HepG2 (cell line): Measurements from ENCODE around the gene SLIRP. TPM values are rescaled to one million over a fixed set of nuclear protein-coding genes. Genes with fewer than 3 reads are reported as not detected.
A peak's percentile ranks its signal among the peaks of the same experiment; 100 is the strongest.

Source experiments
- ARNT2 ChIP-seq: sonication (generic); formaldehyde crosslinking; IDR thresholded peaks from 2 replicates; pipeline ENCODE4 v1.8.0; 2022; ENCODE audit warnings: mild to moderate bottlenecking, low read depth, missing genetic modification reagents, moderate library complexity
- BCL6 ChIP-seq: IDR thresholded peaks from 2 replicates; pipeline ENCODE4 v1.6.1; 2016; ENCODE audit warnings: missing genetic modification reagents, missing compliant biosample characterization
- HMG20B ChIP-seq: conservative IDR thresholded peaks from 2 replicates; pipeline ENCODE4 v1.6.1; 2016; ENCODE audit warnings: missing genetic modification reagents, missing compliant biosample characterization
- KDM2A ChIP-seq: sonication (generic); formaldehyde crosslinking; IDR thresholded peaks from 2 replicates; pipeline ENCODE4 v1.4.0; 2020; ENCODE audit warnings: low read depth, missing genetic modification reagents, borderline replicate concordance
- KLF11 ChIP-seq: IDR thresholded peaks from 2 replicates; pipeline ENCODE4 v1.6.1; 2016; ENCODE audit warnings: missing compliant biosample characterization
- MTF2 ChIP-seq: sonication (generic); formaldehyde crosslinking; IDR thresholded peaks from 2 replicates; pipeline ENCODE4 v1.5.0; 2020; ENCODE audit warnings: missing genetic modification reagents, borderline replicate concordance
- REL ChIP-seq: sonication (generic); formaldehyde crosslinking; conservative IDR thresholded peaks from 2 replicates; pipeline ENCODE4 v1.8.0; 2022; ENCODE audit warnings: mild to moderate bottlenecking, missing genetic modification reagents, moderate library complexity
- SALL1 ChIP-seq: sonication (generic); formaldehyde crosslinking; IDR thresholded peaks from 2 replicates; pipeline ENCODE4 v1.8.0; 2022; ENCODE audit warnings: mild to moderate bottlenecking, missing genetic modification reagents
- SNAI1 ChIP-seq: sonication (generic); formaldehyde crosslinking; IDR thresholded peaks from 2 replicates; pipeline ENCODE4 v1.5.0; 2020; ENCODE audit warnings: mild to moderate bottlenecking, missing genetic modification reagents, borderline replicate concordance
- SP1 ChIP-seq, 2 experiments: fragments of 450-650 bp in 1 of 2; sonication (generic) in 1 of 2; formaldehyde crosslinking in 1 of 2; IDR thresholded peaks; 2 replicates each; pipeline versions ENCODE4 v1.4.0 to v1.6.1; 2016 to 2020; ENCODE audit warnings: missing genetic modification reagents in 1 of 2
- SP2 ChIP-seq: sonication (generic); formaldehyde crosslinking; IDR thresholded peaks from 2 replicates; pipeline ENCODE4 v1.5.1; 2020; ENCODE audit warnings: mild to moderate bottlenecking, missing genetic modification reagents
- SRY ChIP-seq: sonication (generic); formaldehyde crosslinking; IDR thresholded peaks from 2 replicates; pipeline ENCODE4 v1.8.0; 2022; ENCODE audit warnings: mild to moderate bottlenecking, missing genetic modification reagents
- TP53 ChIP-seq: sonication (generic); formaldehyde crosslinking; conservative IDR thresholded peaks from 2 replicates; pipeline ENCODE4 v1.4.0; 2020; ENCODE audit warnings: missing genetic modification reagents
- ZIK1 ChIP-seq: sonication (generic); formaldehyde crosslinking; IDR thresholded peaks from 2 replicates; pipeline ENCODE4 v1.5.0; 2020; ENCODE audit warnings: mild to moderate bottlenecking, low read depth, missing genetic modification reagents, borderline replicate concordance
- ZNF10 ChIP-seq: sonication (generic); formaldehyde crosslinking; IDR thresholded peaks from 2 replicates; pipeline ENCODE4 v1.4.0; 2020; ENCODE audit warnings: mild to moderate bottlenecking, low read depth, missing genetic modification reagents, borderline replicate concordance
- ZNF205 ChIP-seq: IDR thresholded peaks from 2 replicates; pipeline ENCODE4 v1.6.1; 2018; ENCODE audit warnings: missing biosample characterization, missing genetic modification reagents
- ZNF30 ChIP-seq: sonication (generic); formaldehyde crosslinking; IDR thresholded peaks from 2 replicates; pipeline ENCODE4 v1.5.0; 2020; ENCODE audit warnings: mild to moderate bottlenecking, missing genetic modification reagents
- ZNF34 ChIP-seq: sonication (generic); formaldehyde crosslinking; IDR thresholded peaks from 2 replicates; pipeline ENCODE4 v1.4.0; 2020; ENCODE audit warnings: mild to moderate bottlenecking, missing genetic modification reagents, borderline replicate concordance
- ZNF546 ChIP-seq: sonication (generic); formaldehyde crosslinking; conservative IDR thresholded peaks from 2 replicates; pipeline ENCODE4 v1.8.1; 2023; ENCODE audit warnings: mild to moderate bottlenecking, missing genetic modification reagents
- ZNF687 ChIP-seq: sonication (generic); formaldehyde crosslinking; IDR thresholded peaks from 2 replicates; pipeline ENCODE4 v1.5.1; 2020; ENCODE audit warnings: mild to moderate bottlenecking, missing genetic modification reagents, moderate library complexity
- polyA plus RNA-seq, 8 experiments: library from polyadenylated mRNA; depleted of rRNA in 3 of 8; stranded (reverse) in 7 of 8; unstranded in 1 of 8; fragments of >200 nt; fragmentation: Illumina TruSeq in 4 of 8; extraction: Trizol in 4 of 8; gene quantifications; 2 replicates each; pipeline versions ENCODE4 v1.2.1 to v1.2.3, GENCODE V29; 2011 to 2016; ENCODE audit warnings: low read depth in 4 of 8, missing spikeins in 1 of 8, mixed read lengths in 1 of 8; ENCODE audit not compliant: insufficient read depth in 1 of 8
- total RNA-seq, 5 experiments: library from RNA; depleted of rRNA; stranded (reverse); fragments of >200 nt; fragmentation: Illumina TruSeq; extraction: Trizol; gene quantifications; 2 replicates each; pipeline ENCODE4 v1.2.3, GENCODE V29; 2016; ENCODE audit warnings: low read depth in 1 of 5
- TF ChIP-seq, protein P1 (sequence below): sonication (generic); formaldehyde crosslinking; IDR thresholded peaks from 2 replicates; pipeline ENCODE4 v1.5.1; 2020; ENCODE audit warnings: mild to moderate bottlenecking, missing genetic modification reagents
- TF ChIP-seq, protein P2 (sequence below): sonication (generic); formaldehyde crosslinking; IDR thresholded peaks from 2 replicates; pipeline ENCODE4 v1.5.0; 2020; ENCODE audit warnings: missing genetic modification reagents

The SLIRP gene
- total and polyA plus RNA-seq, 2 of the 13 experiments (the other 11 are each of a cell fraction or from before 2014, with no cell fraction given), result 281 to 548 TPM

DNA sequence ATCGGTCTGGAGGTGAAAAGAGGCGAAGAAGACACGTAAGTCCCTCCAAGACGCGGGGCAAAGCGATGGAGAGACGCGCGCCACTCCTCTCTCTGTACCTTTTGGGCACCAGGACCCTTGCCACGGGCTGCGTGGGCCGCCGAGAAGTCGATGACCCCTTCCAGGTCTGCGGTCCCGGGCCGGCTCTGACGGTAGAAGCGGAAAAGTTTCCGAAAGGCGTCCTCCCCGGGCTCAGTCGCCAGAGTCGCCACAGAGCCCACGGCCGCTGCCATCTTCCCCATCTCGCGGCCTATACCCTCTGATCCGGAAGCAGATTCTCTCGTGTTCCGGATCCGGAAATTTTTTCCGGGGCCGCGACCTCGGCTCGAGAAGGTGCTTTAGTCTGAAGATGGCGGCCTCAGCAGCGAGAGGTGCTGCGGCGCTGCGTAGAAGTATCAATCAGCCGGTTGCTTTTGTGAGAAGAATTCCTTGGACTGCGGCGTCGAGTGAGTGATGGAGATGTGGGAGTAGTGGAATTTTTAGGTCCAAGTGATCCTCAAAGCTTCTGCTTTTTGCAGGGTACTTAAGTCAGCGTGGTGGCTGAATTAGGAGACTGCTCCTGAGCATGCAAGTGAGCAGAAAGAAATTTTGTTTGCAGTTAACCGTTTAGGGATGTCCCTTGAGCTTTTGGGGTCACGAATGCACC lies at the start of gene SLIRP, which contains the start of gene ALKBH1 (continued):
- TF ChIP-seq, protein P1, sequence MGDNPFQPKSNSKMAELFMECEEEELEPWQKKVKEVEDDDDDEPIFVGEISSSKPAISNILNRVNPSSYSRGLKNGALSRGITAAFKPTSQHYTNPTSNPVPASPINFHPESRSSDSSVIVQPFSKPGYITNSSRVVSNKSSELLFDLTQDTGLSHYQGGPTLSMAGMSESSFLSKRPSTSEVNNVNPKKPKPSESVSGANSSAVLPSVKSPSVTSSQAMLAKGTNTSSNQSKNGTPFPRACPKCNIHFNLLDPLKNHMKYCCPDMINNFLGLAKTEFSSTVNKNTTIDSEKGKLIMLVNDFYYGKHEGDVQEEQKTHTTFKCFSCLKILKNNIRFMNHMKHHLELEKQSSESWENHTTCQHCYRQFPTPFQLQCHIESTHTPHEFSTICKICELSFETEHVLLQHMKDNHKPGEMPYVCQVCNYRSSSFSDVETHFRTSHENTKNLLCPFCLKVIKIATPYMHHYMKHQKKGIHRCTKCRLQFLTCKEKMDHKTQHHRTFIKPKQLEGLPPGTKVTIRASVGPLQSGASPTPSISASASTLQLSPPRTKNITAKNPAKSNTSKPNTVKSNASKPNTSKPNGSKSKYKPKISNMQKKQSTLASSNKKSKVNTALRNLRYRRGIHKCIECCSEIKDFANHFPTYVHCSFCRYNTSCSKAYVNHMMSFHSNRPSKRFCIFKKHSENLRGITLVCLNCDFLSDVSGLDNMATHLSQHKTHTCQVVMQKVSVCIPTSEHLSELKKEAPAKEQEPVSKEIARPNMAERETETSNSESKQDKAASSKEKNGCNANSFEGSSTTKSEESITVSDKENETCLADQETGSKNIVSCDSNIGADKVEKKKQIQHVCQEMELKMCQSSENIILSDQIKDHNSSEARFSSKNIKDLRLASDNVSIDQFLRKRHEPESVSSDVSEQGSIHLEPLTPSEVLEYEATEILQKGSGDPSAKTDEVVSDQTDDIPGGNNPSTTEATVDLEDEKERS, result peak; percentile 42; the same call in 1 of the 2 replicates
- TF ChIP-seq ZIK1 (CRISPR knock-in tag), result no peak
- peak; percentile 27; the same call in 1 of the 2 replicates for TF ChIP-seq BCL6 (CRISPR knock-in tag)
- TF ChIP-seq ARNT2, result peak; percentile 63; the same call in 1 of the 2 replicates
- TF ChIP-seq SP2 (CRISPR knock-in tag), result no peak
- peak; percentile 72 for TF ChIP-seq KLF11 (CRISPR knock-in tag)
- TF ChIP-seq SP1 (IDR thresholded peaks at IDR 0.05), result no peak
- TF ChIP-seq SP1 (CRISPR knock-in tag; IDR thresholded peaks at IDR 0.05), result no peak; the same call in 1 of the 2 replicates
- TF ChIP-seq ZNF34 (CRISPR knock-in tag), result no peak
- TF ChIP-seq ZNF687 (CRISPR knock-in tag), result peak; percentile 85
- TF ChIP-seq ZNF10 (CRISPR knock-in tag), result no peak
- no peak for TF ChIP-seq ZNF546 (CRISPR knock-in tag)
- peak; percentile 93 for TF ChIP-seq SRY (CRISPR knock-in tag)
- TF ChIP-seq ZNF205 (CRISPR knock-in tag), result 0 out of 2 replicates have a peak, but pooled peaks have one; percentile 27
- peak; percentile 69; the same call in 1 of the 2 replicates for TF ChIP-seq TP53 (CRISPR knock-in tag)
- TF ChIP-seq HMG20B (CRISPR knock-in tag), result no peak
- TF ChIP-seq REL (CRISPR knock-in tag), result no peak
- 0 out of 2 replicates have a peak, but pooled peaks have one; percentile 64 for TF ChIP-seq SALL1
- TF ChIP-seq SNAI1 (CRISPR knock-in tag), result peak; percentile 36; the same call in 1 of the 2 replicates
- peak; percentile 41; the same call in 1 of the 2 replicates for TF ChIP-seq ZNF30
- peak; percentile 87 for TF ChIP-seq KDM2A
- TF ChIP-seq, protein P2, sequence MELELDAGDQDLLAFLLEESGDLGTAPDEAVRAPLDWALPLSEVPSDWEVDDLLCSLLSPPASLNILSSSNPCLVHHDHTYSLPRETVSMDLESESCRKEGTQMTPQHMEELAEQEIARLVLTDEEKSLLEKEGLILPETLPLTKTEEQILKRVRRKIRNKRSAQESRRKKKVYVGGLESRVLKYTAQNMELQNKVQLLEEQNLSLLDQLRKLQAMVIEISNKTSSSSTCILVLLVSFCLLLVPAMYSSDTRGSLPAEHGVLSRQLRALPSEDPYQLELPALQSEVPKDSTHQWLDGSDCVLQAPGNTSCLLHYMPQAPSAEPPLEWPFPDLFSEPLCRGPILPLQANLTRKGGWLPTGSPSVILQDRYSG (CRISPR knock-in tag), result no peak
- peak; percentile 53; the same call in 1 of the 2 replicates for TF ChIP-seq MTF2 (CRISPR knock-in tag)
